ENCODE results near the gene TP73.

The TP73 gene

DNA sequence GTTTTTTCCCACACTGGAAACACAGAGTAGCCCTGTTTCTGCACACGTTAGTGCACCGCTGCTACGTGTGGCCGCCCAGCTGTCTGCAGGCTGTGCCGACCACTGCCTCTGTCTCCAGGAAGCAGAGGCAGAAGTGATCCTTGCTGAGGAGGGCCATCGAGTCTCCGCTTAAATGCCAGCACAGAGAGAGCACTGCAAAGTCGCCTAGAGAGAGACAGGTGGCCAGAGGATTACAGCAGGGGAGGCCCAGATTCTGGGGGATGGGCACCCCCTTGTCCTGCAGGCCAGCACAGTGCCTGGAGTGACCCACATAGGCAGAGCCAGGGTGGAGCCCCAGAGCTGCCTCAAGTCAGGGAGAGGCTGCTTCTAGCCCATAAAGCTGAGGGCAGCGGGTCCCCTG, 21.4 kb upstream of the TP73 start (continued):
- no peak for TF ChIP-seq ZNF8 (CRISPR knock-in tag; IDR thresholded peaks at IDR 0.05)
- TF ChIP-seq PPARA (CRISPR knock-in tag; IDR thresholded peaks at IDR 0.05; ENCODE audit: borderline replicate concordance), result no peak
- TF ChIP-seq ISL1 (CRISPR knock-in tag; IDR thresholded peaks at IDR 0.05), result no peak
- TF ChIP-seq TOX (CRISPR knock-in tag; IDR thresholded peaks at IDR 0.05; ENCODE audit: borderline replicate concordance), result no peak
- no peak for TF ChIP-seq RARB (CRISPR knock-in tag; IDR thresholded peaks at IDR 0.05)
- no peak for TF ChIP-seq ZC3H10 (CRISPR knock-in tag; IDR thresholded peaks at IDR 0.05)
- no peak for TF ChIP-seq TSHZ2 (CRISPR knock-in tag; IDR thresholded peaks at IDR 0.05)
- TF ChIP-seq GLIS3 (CRISPR knock-in tag; IDR thresholded peaks at IDR 0.05), result no peak
- TF ChIP-seq ESRRG (CRISPR knock-in tag; IDR thresholded peaks at IDR 0.05), result no peak
- TF ChIP-seq ZFP30 (CRISPR knock-in tag; IDR thresholded peaks at IDR 0.05), result no peak
- TF ChIP-seq CSDC2 (CRISPR knock-in tag; IDR thresholded peaks at IDR 0.05), result no peak
- no peak for TF ChIP-seq ZFP3 (CRISPR knock-in tag; IDR thresholded peaks at IDR 0.05)
- no peak for TF ChIP-seq TCF4 (CRISPR knock-in tag; IDR thresholded peaks at IDR 0.05; ENCODE audit: borderline replicate concordance)
- no peak for TF ChIP-seq ZNF565 (CRISPR knock-in tag; conservative IDR thresholded peaks at IDR 0.05; ENCODE audit: low read depth)
- no peak for TF ChIP-seq OSR1 (CRISPR knock-in tag; IDR thresholded peaks at IDR 0.05)

DNA sequence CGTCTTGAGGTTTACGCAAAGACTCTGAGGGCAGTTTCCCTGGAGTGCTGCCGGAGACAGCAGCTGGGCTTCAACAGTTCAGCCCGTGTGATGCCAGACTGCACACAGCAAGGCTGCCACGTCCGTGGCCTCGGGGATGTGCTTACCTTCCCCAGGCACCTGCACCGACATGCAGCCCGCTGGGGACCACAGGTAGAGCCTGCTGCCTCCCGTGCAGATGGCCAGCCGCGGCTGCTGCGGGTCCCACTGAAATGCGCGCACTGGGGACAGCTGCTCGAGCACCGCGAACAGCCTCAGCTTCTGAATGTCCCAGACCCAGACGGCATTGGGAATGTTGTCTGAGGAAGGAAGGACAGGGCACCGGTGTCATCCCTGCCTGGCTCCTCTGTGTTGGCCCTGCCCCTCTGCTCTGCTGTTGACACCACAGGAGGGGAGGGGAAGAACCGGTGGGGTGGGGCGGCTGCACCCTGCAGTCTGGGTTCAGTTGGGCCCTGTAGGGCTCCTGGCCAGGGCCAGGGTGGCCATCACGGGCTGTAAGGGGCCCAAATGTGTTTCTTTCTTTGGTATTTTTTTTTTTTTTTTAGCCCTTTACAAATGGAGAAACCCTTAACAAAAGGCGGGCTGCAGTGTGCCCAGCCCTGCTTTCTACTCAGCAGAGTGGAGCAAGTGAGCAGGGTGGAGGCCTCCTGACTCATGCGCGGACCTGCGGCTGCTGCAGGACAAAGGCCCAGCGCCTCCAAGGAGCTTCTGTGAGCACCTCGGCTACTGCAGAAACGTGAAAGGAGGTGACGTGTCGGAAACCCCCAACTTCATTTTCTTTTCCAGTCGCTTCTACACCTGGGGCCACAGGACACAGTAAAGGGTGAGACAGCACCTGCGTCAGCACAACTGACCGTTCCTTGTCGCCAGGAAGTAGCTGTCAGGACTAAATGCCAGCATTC, 20.7 kb upstream of the TP73 start:
- TF ChIP-seq ZNF8 (CRISPR knock-in tag; IDR thresholded peaks at IDR 0.05), result no peak
- TF ChIP-seq, protein P1, sequence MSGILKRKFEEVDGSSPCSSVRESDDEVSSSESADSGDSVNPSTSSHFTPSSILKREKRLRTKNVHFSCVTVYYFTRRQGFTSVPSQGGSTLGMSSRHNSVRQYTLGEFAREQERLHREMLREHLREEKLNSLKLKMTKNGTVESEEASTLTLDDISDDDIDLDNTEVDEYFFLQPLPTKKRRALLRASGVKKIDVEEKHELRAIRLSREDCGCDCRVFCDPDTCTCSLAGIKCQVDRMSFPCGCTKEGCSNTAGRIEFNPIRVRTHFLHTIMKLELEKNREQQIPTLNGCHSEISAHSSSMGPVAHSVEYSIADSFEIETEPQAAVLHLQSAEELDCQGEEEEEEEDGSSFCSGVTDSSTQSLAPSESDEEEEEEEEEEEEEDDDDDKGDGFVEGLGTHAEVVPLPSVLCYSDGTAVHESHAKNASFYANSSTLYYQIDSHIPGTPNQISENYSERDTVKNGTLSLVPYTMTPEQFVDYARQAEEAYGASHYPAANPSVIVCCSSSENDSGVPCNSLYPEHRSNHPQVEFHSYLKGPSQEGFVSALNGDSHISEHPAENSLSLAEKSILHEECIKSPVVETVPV (CRISPR knock-in tag; IDR thresholded peaks at IDR 0.05), result no peak
- TF ChIP-seq PPARA (CRISPR knock-in tag; IDR thresholded peaks at IDR 0.05; ENCODE audit: borderline replicate concordance), result no peak
- TF ChIP-seq ARNTL (CRISPR knock-in tag; IDR thresholded peaks at IDR 0.05; ENCODE audit: borderline replicate concordance, low read depth), result no peak
- no peak for TF ChIP-seq OSR1 (CRISPR knock-in tag; IDR thresholded peaks at IDR 0.05)
- no peak for ATAC-seq

DNA sequence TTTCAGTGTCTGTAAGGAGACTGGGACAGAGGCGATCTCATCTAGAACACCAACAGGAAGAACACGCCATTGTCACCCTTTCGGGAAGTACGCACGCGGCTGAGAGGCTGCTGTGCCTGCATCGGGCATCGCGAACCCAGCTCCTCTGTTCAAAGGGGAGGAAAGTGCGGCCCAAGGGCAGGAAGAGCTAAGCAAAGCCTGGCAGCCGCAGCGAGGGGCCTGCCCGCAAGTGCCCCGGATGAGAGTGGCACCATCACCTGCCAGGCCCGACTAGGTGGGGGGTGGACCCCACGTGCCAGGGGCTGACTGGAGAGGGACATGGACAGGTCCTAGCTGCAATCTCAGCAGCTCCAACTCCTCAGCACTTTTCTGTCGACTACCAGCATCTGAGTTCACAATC, 20.0 kb upstream of the TP73 start:
- TF ChIP-seq ZNF8 (CRISPR knock-in tag; IDR thresholded peaks at IDR 0.05) (no peak), ZC3H10 (CRISPR knock-in tag; IDR thresholded peaks at IDR 0.05) (no peak), SNAI2 (CRISPR knock-in tag; IDR thresholded peaks at IDR 0.05) (no peak), ISL1 (CRISPR knock-in tag; IDR thresholded peaks at IDR 0.05) (no peak), POU6F1 (CRISPR knock-in tag; IDR thresholded peaks at IDR 0.05; ENCODE audit: borderline replicate concordance, low read depth) (no peak), CSDC2 (CRISPR knock-in tag; IDR thresholded peaks at IDR 0.05) (no peak), GLIS3 (CRISPR knock-in tag; IDR thresholded peaks at IDR 0.05) (no peak), ZFP3 (CRISPR knock-in tag; IDR thresholded peaks at IDR 0.05) (no peak), CREB5 (CRISPR knock-in tag; IDR thresholded peaks at IDR 0.05; ENCODE audit: low read depth) (no peak), ZNF565 (CRISPR knock-in tag; conservative IDR thresholded peaks at IDR 0.05; ENCODE audit: low read depth) (no peak), ARNTL (CRISPR knock-in tag; IDR thresholded peaks at IDR 0.05; ENCODE audit: borderline replicate concordance, low read depth) (no peak), ESRRG (CRISPR knock-in tag; IDR thresholded peaks at IDR 0.05) (no peak)
- no peak for ATAC-seq

Measured in SK-N-SH treated with all-trans-retinoic acid at 6 μM for 48 hours (cell line).